ENCODE measurements around the gene C12orf42. TPM values are rescaled to one million over a fixed set of nuclear protein-coding genes. Genes with fewer than 3 reads are reported as not detected.

C12orf42 gene
- total RNA-seq, 1 experiment from 2014 or later = not detected

DNA sequence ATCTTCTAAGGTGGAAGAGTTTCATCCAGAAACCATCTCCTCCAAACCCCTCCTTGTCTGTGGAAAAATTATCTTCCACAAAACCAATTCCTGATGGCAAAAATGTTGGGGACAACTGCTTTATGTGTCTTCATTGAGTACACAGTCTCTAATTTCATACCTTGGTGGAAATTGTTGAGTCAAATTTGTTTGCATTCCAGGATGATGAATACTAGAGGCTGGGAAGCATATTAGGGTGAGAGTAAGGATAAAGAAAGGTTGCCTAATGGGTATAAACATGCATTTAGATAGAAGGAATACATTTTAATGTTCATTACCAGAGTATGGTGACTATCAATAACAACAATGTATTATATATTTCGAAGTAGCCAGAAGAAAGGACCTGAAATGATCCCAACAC lies 98.2 kb downstream of the C12orf42 start:
- H3T11ph ChIP-seq (ENCODE audit: low read length) = no peak overlapping the region
- no peaks in the 10 kb centered on the region for H3K79me2 ChIP-seq (ENCODE audit: insufficient read depth, low read length)
- H2BK20ac ChIP-seq (ENCODE audit: low read depth, low read length, poor library complexity, severe bottlenecking) = no peak overlapping the region
- H3K4me1 ChIP-seq (ENCODE audit: insufficient read depth, low read length) = peaks cover 5% of the 10 kb centered on the region; the same call in 1 of the 2 replicates
- no peaks in the 10 kb centered on the region for H4K20me1 ChIP-seq (ENCODE audit: control insufficient read depth, insufficient read depth, insufficient read length)
- H3K23ac ChIP-seq (ENCODE audit: insufficient read length, low read depth, low read length) = no peak overlapping the region
- Mint-ChIP-seq H3K9me3 (no peaks in the 10 kb centered on the region), H3K4me1 (peaks cover 10 to 12% of the 10 kb centered on the region in 2 experiments), H3K4me3 (no peak overlapping the region), H3K36me3 (ENCODE audit: insufficient read depth in 1 of 3, low read depth in 3 of 3) (no peaks in the 10 kb centered on the region; a peak in 1 of 7 replicates), H3K27ac (no peak overlapping the region), H3K27me3 (ENCODE audit: low read depth) (no peaks in the 10 kb centered on the region)
- H3K9ac ChIP-seq (ENCODE audit: extremely low read depth, insufficient read length, low read length) = no peak overlapping the region
- no peak overlapping the region for H4K91ac ChIP-seq (ENCODE audit: insufficient read length, low read depth, low read length)
- no CpG with 5 or more reads among the region's 1 CpG for WGBS (ENCODE audit: extremely low coverage, insufficient read length, low lambda C conversion rate)
- no peak overlapping the region for H2BK120ac ChIP-seq (ENCODE audit: low read depth, low read length, poor library complexity, severe bottlenecking)
- no peak overlapping the region for H3K56ac ChIP-seq (ENCODE audit: insufficient read length, low read depth, low read length)
- H3K27ac ChIP-seq (ENCODE audit: insufficient read length, low read depth, low read length) = no peak overlapping the region
- DNase-seq = no peak
- H3K4ac ChIP-seq (ENCODE audit: low read depth, low read length) = no peak overlapping the region
- no peak overlapping the region for H2BK5ac ChIP-seq (ENCODE audit: insufficient read length, low read length)
- H3K79me1 ChIP-seq (ENCODE audit: insufficient read depth, low read depth, low read length, poor library complexity, severe bottlenecking) = no peaks in the 10 kb centered on the region
- no peak overlapping the region for H3K4me2 ChIP-seq (ENCODE audit: insufficient read depth, insufficient read length, low read length)
- no peaks in the 10 kb centered on the region for H3K27me3 ChIP-seq (ENCODE audit: insufficient read depth, low read length)
- H3K18ac ChIP-seq (ENCODE audit: insufficient read length, low read depth, low read length) = no peak overlapping the region
- H2AK5ac ChIP-seq (ENCODE audit: insufficient read length, low read length) = no peak overlapping the region
- H3K23me2 ChIP-seq (ENCODE audit: insufficient read length, low read depth, low read length, poor library complexity, severe bottlenecking) = no peaks in the 10 kb centered on the region
- H4K5ac ChIP-seq (ENCODE audit: insufficient read length, low read depth, low read length) = no peak overlapping the region
- H3K14ac ChIP-seq (ENCODE audit: insufficient read depth, low read length) = no peak overlapping the region
- H4K8ac ChIP-seq (replicated peaks; ENCODE audit: insufficient read length, low read depth, low read length) = no peak overlapping the region
- TF ChIP-seq, protein P1, sequence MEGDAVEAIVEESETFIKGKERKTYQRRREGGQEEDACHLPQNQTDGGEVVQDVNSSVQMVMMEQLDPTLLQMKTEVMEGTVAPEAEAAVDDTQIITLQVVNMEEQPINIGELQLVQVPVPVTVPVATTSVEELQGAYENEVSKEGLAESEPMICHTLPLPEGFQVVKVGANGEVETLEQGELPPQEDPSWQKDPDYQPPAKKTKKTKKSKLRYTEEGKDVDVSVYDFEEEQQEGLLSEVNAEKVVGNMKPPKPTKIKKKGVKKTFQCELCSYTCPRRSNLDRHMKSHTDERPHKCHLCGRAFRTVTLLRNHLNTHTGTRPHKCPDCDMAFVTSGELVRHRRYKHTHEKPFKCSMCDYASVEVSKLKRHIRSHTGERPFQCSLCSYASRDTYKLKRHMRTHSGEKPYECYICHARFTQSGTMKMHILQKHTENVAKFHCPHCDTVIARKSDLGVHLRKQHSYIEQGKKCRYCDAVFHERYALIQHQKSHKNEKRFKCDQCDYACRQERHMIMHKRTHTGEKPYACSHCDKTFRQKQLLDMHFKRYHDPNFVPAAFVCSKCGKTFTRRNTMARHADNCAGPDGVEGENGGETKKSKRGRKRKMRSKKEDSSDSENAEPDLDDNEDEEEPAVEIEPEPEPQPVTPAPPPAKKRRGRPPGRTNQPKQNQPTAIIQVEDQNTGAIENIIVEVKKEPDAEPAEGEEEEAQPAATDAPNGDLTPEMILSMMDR (conservative IDR thresholded peaks at IDR 0.05) = no peak
- no peak overlapping the region for H2BK15ac ChIP-seq (ENCODE audit: low read depth, low read length)
- no peak overlapping the region for H2BK12ac ChIP-seq (ENCODE audit: insufficient read length, low read depth, low read length)
- H2AFZ ChIP-seq (ENCODE audit: low read length) = no peak overlapping the region
- H3K9me3 ChIP-seq (ENCODE audit: control insufficient read depth, low read depth, low read length) = no peaks in the 10 kb centered on the region
